HCT116 (cell line): ENCODE results near the gene SLC25A6. TPM values are rescaled to one million over a fixed set of nuclear protein-coding genes. Genes with fewer than 3 reads are reported as not detected.

Experiments
- ATAC-seq: fragments of 200-7000 bp; cut with Tn5 transposase; 2 replicates; pipeline ENCODE4 v1.9.1; 2020; ENCODE audit warnings: mild to moderate bottlenecking, moderate library complexity
- BruUV-seq: library from RNA; stranded (reverse); fragments of 400-500 nt; replicated peaks from 2 replicates; lab custom pipeline; 2021; lab: Mats Ljungman, UMichigan
- CTCF ChIA-PET: fragments of 300-600 bp; sonication (Branson Sonifier 250); formaldehyde crosslinking; loops from one replicate; lab custom pipeline; 2021; ENCODE audit warnings: antibody characterized with exemption; lab: Charles Lee
- POLR2A ChIA-PET: fragments of 300-600, 350-600 bp; sonication (Branson Sonifier 250); formaldehyde crosslinking; loops from one replicate; lab custom pipeline; 2021; ENCODE audit warnings: antibody characterized with exemption; lab: Charles Lee
- RAD21 ChIA-PET, 2 experiments: fragments of 300-600 bp; sonication (Branson Sonifier 250); formaldehyde crosslinking; loops; one replicate each; lab custom pipeline; 2023; ENCODE audit warnings: low total read pairs in 2 of 2; ENCODE audit not compliant: uncharacterized antibody in 2 of 2, unreplicated experiment in 2 of 2, low non-redundant PET in 1 of 2; lab: Charles Lee
- DNase-seq: peaks from one replicate; pipeline ENCODE4 v3.0.0-alpha.2; 2010; ENCODE audit warnings: low read depth, low spot score
- H2AFZ ChIP-seq: fragments of 200-600 bp; shearing (Covaris generic), sonication (generic); 2 replicates; pipeline ENCODE4 v1.6.1; 2017; ENCODE audit warnings: low read depth, mixed run types, mixed read lengths, antibody characterized with exemption, low read length; ENCODE audit not compliant: poor library complexity, severe bottlenecking
- H3K27ac ChIP-seq: 2 replicates; pipeline ENCODE4 v1.5.1; 2012; ENCODE audit warnings: low read depth, low read length
- H3K27me3 ChIP-seq: fragments of 200-600 bp; sonication (generic); 2 replicates; pipeline ENCODE4 v1.6.1; 2016; ENCODE audit warnings: mixed run types, low read length, mixed read lengths; ENCODE audit not compliant: insufficient read depth
- H3K36me3 ChIP-seq, 2 experiments: fragments of 200-500 bp in 1 of 2; fragments of 200-600 bp in 1 of 2; sonication (Bioruptor generic) in 1 of 2; sonication (generic) in 1 of 2; 2 replicates each; pipeline versions ENCODE4 v1.5.1 to v1.6.1; 2014 to 2016; ENCODE audit warnings: low read length in 2 of 2, inconsistent platforms in 1 of 2, mixed read lengths in 1 of 2, mixed run types in 1 of 2; ENCODE audit not compliant: insufficient read depth in 2 of 2, control insufficient read depth in 1 of 2
- H3K4me1 ChIP-seq, 2 experiments: fragments of 200-600 bp in 1 of 2; sonication (generic) in 1 of 2; 2 replicates each; pipeline versions ENCODE4 v1.5.1 to v1.6.1; 2012 to 2017; ENCODE audit warnings: low read length in 2 of 2, inconsistent platforms in 1 of 2, mild to moderate bottlenecking in 1 of 2, mixed read lengths in 1 of 2, mixed run types in 1 of 2, moderate library complexity in 1 of 2; ENCODE audit not compliant: insufficient read depth in 2 of 2, control insufficient read depth in 1 of 2
- H3K4me2 ChIP-seq: fragments of 200-600 bp; sonication (generic); 2 replicates; pipeline ENCODE4 v1.6.1; 2017; ENCODE audit warnings: mixed run types, low read length, mixed read lengths
- H3K4me3 ChIP-seq, 2 experiments: fragments of 200-600 bp in 1 of 2; sonication (generic) in 1 of 2; replicated peaks in 1 of 2; 2 replicates each; pipeline ENCODE4 v1.5.1; 2011 to 2016; ENCODE audit warnings: low read length in 2 of 2, control low read depth in 1 of 2, low read depth in 1 of 2, mild to moderate bottlenecking in 1 of 2, mixed read lengths in 1 of 2, mixed run types in 1 of 2
- H3K79me2 ChIP-seq: fragments of 200-600 bp; sonication (generic); 2 replicates; pipeline ENCODE4 v1.6.1; 2017; ENCODE audit warnings: mild to moderate bottlenecking, mixed run types, low read length, moderate library complexity, mixed read lengths; ENCODE audit not compliant: insufficient read depth
- H3K9ac ChIP-seq: fragments of 200-600 bp; sonication (generic); 2 replicates; pipeline ENCODE4 v1.6.1; 2016; ENCODE audit warnings: low read length, mixed read lengths
- H3K9me2 ChIP-seq: fragments of 200-600 bp; sonication (generic), shearing (Covaris generic); 2 replicates; pipeline ENCODE4 v1.6.1; 2017; ENCODE audit warnings: mixed run types, mild to moderate bottlenecking, moderate library complexity; ENCODE audit not compliant: insufficient read depth
- H3K9me3 ChIP-seq, 2 experiments: fragments of 200-500 bp in 1 of 2; fragments of 200-600 bp in 1 of 2; sonication (Bioruptor generic) in 1 of 2; sonication (generic) in 1 of 2; 2 replicates each; pipeline ENCODE4 v1.6.1; 2014 to 2017; ENCODE audit warnings: low read length in 2 of 2, mixed read lengths in 2 of 2, inconsistent platforms in 1 of 2, low read depth in 1 of 2, mild to moderate bottlenecking in 1 of 2, mixed run types in 1 of 2, moderate library complexity in 1 of 2; ENCODE audit not compliant: control insufficient read depth in 1 of 2, insufficient read depth in 1 of 2
- H4K20me1 ChIP-seq: fragments of 200-600 bp; sonication (generic), shearing (Covaris generic); 2 replicates; pipeline ENCODE4 v1.6.1; 2017; ENCODE audit warnings: mixed run types, mild to moderate bottlenecking, moderate library complexity; ENCODE audit not compliant: insufficient read depth
- CBX3 ChIP-seq: IDR thresholded peaks from 2 replicates; pipeline ENCODE4 v1.6.1; 2012; ENCODE audit warnings: low read depth
- CEBPB ChIP-seq: IDR thresholded peaks from 2 replicates; pipeline ENCODE4 v1.6.1; 2012; ENCODE audit warnings: low read depth
- FOSL1 ChIP-seq: IDR thresholded peaks from 2 replicates; pipeline ENCODE4 v1.6.1; 2012; ENCODE audit warnings: low read depth
- POLR2AphosphoS5 ChIP-seq: IDR thresholded peaks from 2 replicates; pipeline ENCODE4 v1.6.1; 2011; ENCODE audit warnings: mild to moderate bottlenecking, low read depth, low read length, moderate library complexity
- SP1 ChIP-seq: IDR thresholded peaks from 2 replicates; pipeline ENCODE4 v1.6.1; 2012; ENCODE audit warnings: low read depth
- ZFX ChIP-seq: fragments of 450-650 bp; IDR thresholded peaks from 2 replicates; pipeline ENCODE4 v1.6.1; 2017
- intact Hi-C: fragments of 100-400 bp; cut with micrococcal nuclease; formaldehyde crosslinking; loops from 2 replicates; pipeline ENCODE4 v1.10.0; 2022
- total RNA-seq: library from RNA; stranded (reverse); gene quantifications from one replicate; pipeline ENCODE4 v1.2.1, GENCODE V29; 2021; ENCODE audit not compliant: unreplicated experiment
- TF ChIP-seq, protein P1 (sequence below): IDR thresholded peaks from 2 replicates; pipeline ENCODE4 v1.6.1; 2011; ENCODE audit warnings: mild to moderate bottlenecking, low read length, moderate library complexity; ENCODE audit not compliant: insufficient replicate concordance; ENCODE audit errors: extremely low read depth

SLC25A6 gene
- total RNA-seq, 1 experiment from 2014 or later, result 398 TPM

DNA sequence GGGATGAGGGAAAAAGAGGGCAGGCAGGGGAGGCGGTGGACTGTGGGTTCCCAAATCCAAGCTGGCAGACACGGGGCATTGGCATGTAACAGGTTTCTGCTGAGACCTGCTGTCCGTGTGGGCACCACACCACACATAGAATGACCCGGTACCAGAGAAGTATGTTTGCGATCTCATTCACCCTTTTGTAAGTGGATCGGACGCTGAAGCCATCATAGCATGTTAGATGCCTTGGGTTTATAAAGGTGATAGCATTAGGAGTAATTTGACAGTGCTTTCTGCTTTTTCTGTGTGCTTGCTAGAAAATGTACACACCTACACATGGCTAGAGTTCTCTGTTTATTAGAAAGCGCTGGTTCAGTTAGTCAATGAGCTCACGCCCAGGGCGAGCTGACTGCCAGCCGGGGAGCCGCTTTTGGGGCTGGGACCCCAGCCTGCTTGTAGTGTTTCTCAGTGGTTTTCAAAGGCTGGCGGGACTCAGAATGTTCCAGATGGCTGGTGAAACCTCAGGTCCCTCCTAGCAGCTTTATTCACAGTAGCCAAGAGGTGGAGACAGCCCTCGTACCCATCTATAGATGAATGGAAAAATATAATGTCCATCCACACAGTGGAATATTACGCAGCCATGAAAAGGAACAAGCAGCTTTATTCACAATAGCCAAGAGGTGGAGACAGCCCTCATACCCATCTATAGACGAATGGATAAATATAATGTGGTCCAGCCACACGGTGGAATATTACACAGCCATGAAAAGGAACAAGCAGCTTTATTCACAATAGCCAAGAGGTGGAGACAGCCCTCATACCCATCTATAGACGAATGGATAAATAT is 54.7 kb downstream of the SLC25A6 start:
- H3K27ac ChIP-seq, result no peak overlapping the region
- ChIA-PET POLR2A (no interaction called here), RAD21 (no interaction called here), CTCF (no interaction called here)
- no peaks in the 10 kb centered on the region for H3K27me3 ChIP-seq
- no peak overlapping the region for H2AFZ ChIP-seq
- intact Hi-C loops, result no loop called here
- no peaks in the 10 kb centered on the region; a peak in 1 of 4 replicates for H3K9me3 ChIP-seq
- no peak for TF ChIP-seq CBX3
- no peak for TF ChIP-seq FOSL1
- TF ChIP-seq, protein P1, sequence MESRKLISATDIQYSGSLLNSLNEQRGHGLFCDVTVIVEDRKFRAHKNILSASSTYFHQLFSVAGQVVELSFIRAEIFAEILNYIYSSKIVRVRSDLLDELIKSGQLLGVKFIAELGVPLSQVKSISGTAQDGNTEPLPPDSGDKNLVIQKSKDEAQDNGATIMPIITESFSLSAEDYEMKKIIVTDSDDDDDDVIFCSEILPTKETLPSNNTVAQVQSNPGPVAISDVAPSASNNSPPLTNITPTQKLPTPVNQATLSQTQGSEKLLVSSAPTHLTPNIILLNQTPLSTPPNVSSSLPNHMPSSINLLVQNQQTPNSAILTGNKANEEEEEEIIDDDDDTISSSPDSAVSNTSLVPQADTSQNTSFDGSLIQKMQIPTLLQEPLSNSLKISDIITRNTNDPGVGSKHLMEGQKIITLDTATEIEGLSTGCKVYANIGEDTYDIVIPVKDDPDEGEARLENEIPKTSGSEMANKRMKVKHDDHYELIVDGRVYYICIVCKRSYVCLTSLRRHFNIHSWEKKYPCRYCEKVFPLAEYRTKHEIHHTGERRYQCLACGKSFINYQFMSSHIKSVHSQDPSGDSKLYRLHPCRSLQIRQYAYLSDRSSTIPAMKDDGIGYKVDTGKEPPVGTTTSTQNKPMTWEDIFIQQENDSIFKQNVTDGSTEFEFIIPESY, result no peak
- TF ChIP-seq SP1, result no peak
- no peak for TF ChIP-seq ZFX
- no peak for TF ChIP-seq POLR2AphosphoS5
- TF ChIP-seq CEBPB, result no peak
- H3K36me3 ChIP-seq, result no peaks in the 10 kb centered on the region
- DNase-seq, result no peak
- no peaks in the 10 kb centered on the region for H3K4me1 ChIP-seq
- no TSS peak for BruUV-seq
- H3K9ac ChIP-seq, result no peak overlapping the region
- no peak overlapping the region for H3K4me2 ChIP-seq
- H3K4me3 ChIP-seq, result no peak overlapping the region
- no peak for ATAC-seq
- no peaks in the 10 kb centered on the region for H3K9me2 ChIP-seq
- no peaks in the 10 kb centered on the region for H3K79me2 ChIP-seq
- H4K20me1 ChIP-seq, result no peaks in the 10 kb centered on the region
